ENCODE results near the gene APLNR. TPM values are rescaled to one million over a fixed set of nuclear protein-coding genes. Genes with fewer than 3 reads are reported as not detected.

APLNR gene
- total RNA-seq, 1 experiment from 2014 or later: 0.66 TPM

DNA sequence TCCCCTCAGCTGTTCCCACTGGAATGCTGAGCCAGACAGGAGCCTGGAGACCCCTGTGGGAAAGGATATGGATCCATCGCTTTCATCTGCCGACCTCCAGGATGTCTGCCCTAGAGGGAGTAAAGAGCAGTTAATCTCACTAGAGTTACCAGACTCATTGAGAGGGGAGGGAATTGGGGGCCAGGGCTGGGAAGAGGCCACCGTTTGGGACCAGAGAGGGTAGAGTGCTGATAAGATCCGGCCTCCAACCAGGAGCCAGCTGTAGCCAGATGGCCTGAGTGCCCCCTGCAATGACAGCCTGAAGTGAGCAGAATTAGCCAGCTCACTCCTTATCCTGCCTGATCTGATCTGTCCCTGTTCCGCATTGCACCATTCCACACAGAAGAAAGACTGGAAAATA, 3.7 kb upstream of the APLNR start (continued):
- TF ChIP-seq IRF1 (CRISPR knock-in tag; IDR thresholded peaks at IDR 0.05) (no peak), NFYB (CRISPR knock-in tag; conservative IDR thresholded peaks at IDR 0.05; ENCODE audit: low read depth) (no peak), MLX (CRISPR knock-in tag; IDR thresholded peaks at IDR 0.05) (no peak), ZNF416 (CRISPR knock-in tag; IDR thresholded peaks at IDR 0.05) (no peak), ATF1 (CRISPR knock-in tag; IDR thresholded peaks at IDR 0.05) (no peak), SMAD4 (CRISPR knock-in tag; IDR thresholded peaks at IDR 0.05) (no peak), ZNF425 (CRISPR knock-in tag; conservative IDR thresholded peaks at IDR 0.05) (no peak), PREB (CRISPR knock-in tag; IDR thresholded peaks at IDR 0.05; ENCODE audit: borderline replicate concordance) (no peak), TEAD4 (CRISPR knock-in tag; IDR thresholded peaks at IDR 0.05) (no peak)
- TF ChIP-seq, protein P1, sequence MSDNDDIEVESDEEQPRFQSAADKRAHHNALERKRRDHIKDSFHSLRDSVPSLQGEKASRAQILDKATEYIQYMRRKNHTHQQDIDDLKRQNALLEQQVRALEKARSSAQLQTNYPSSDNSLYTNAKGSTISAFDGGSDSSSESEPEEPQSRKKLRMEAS (CRISPR knock-in tag; IDR thresholded peaks at IDR 0.05): no peak

- no peak overlapping the region for H3K27ac Mint-ChIP-seq
- no peaks in the 10 kb centered on the region for H3K36me3 Mint-ChIP-seq
- H3K27me3 Mint-ChIP-seq (ENCODE audit: low read depth): no peaks in the 10 kb centered on the region; the same call in 1 of the 2 replicates
- no peak overlapping the region for H3K4me3 Mint-ChIP-seq
- ChIA-PET POLR2A (no interaction called here), CTCF (interaction anchor here (0.7 to 8.0 kb wide), 4 partner anchors 9 to 399 kb away, joined by 3 to 72 read pairs (median 6); no protein-coding TSS in a partner anchor)
- TF ChIP-seq SMAD3 (CRISPR knock-in tag; IDR thresholded peaks at IDR 0.05; ENCODE audit: borderline replicate concordance) (no peak), ELF4 (CRISPR knock-in tag; IDR thresholded peaks at IDR 0.05; ENCODE audit: low read depth) (no peak), TEAD4 (CRISPR knock-in tag; IDR thresholded peaks at IDR 0.05) (no peak), GRHL2 (CRISPR knock-in tag; IDR thresholded peaks at IDR 0.05; ENCODE audit: insufficient replicate concordance, severe bottlenecking) (no peak), AFF4 (CRISPR knock-in tag; IDR thresholded peaks at IDR 0.05; ENCODE audit: borderline replicate concordance) (no peak), NR1H2 (CRISPR knock-in tag; IDR thresholded peaks at IDR 0.05) (no peak)
- DNase-seq (ENCODE audit: low spot score) (no peak), ATAC-seq (no peak)
- H3K9me3 Mint-ChIP-seq: no peaks in the 10 kb centered on the region
- H3K4me1 Mint-ChIP-seq: peaks cover 49% of the 10 kb centered on the region
Observed at GRCh38 chr11:57240007-57240406, 3.0 kb upstream of the APLNR start.
